ENCODE data around the gene C19orf33.

Gene C19orf33

DNA sequence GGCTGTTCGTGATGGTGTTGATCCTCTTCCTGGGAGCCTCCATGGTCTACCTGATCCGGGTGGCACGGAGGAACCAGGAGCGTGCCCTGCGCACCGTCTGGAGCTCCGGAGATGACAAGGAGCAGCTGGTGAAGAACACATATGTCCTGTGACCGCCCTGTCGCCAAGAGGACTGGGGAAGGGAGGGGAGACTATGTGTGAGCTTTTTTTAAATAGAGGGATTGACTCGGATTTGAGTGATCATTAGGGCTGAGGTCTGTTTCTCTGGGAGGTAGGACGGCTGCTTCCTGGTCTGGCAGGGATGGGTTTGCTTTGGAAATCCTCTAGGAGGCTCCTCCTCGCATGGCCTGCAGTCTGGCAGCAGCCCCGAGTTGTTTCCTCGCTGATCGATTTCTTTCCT, 12.2 kb upstream of the C19orf33 start:
- no peaks in the 10 kb centered on the region for H3K79me2 ChIP-seq (ENCODE audit: low read length)
- no peaks in the 10 kb centered on the region for H3K9me3 ChIP-seq (replicated peaks; ENCODE audit: insufficient read depth, low read length)
- H3K36me3 ChIP-seq (replicated peaks; ENCODE audit: insufficient read depth, low read length): no peaks in the 10 kb centered on the region
- H3K4me1 ChIP-seq (ENCODE audit: low read length): no peaks in the 10 kb centered on the region
- H3K4me3 ChIP-seq (ENCODE audit: low read length): no peak overlapping the region
- TF ChIP-seq, protein P1, sequence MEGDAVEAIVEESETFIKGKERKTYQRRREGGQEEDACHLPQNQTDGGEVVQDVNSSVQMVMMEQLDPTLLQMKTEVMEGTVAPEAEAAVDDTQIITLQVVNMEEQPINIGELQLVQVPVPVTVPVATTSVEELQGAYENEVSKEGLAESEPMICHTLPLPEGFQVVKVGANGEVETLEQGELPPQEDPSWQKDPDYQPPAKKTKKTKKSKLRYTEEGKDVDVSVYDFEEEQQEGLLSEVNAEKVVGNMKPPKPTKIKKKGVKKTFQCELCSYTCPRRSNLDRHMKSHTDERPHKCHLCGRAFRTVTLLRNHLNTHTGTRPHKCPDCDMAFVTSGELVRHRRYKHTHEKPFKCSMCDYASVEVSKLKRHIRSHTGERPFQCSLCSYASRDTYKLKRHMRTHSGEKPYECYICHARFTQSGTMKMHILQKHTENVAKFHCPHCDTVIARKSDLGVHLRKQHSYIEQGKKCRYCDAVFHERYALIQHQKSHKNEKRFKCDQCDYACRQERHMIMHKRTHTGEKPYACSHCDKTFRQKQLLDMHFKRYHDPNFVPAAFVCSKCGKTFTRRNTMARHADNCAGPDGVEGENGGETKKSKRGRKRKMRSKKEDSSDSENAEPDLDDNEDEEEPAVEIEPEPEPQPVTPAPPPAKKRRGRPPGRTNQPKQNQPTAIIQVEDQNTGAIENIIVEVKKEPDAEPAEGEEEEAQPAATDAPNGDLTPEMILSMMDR (IDR thresholded peaks at IDR 0.05; ENCODE audit: low read length): no peak
- TF ChIP-seq EZH2phosphoT487 (IDR thresholded peaks at IDR 0.05; ENCODE audit: low read length): no peak
- no peak for TF ChIP-seq EZH2 (optimal IDR thresholded peaks at IDR 0.05; ENCODE audit: low read depth, low read length)
- peaks cover 24% of the 10 kb centered on the region for H3K27me3 ChIP-seq (replicated peaks; ENCODE audit: insufficient read depth, low read length)
- H2AFZ ChIP-seq (ENCODE audit: low read length): no peak overlapping the region
- no peaks in the 10 kb centered on the region for H4K20me1 ChIP-seq (ENCODE audit: insufficient read depth, low read length)
- no peak overlapping the region for H3K27ac ChIP-seq (ENCODE audit: low read length)
- no peak overlapping the region for H3K9ac ChIP-seq (ENCODE audit: low read length)
- H3F3A ChIP-seq (ENCODE audit: insufficient read depth, low read length): no peaks in the 10 kb centered on the region
- H3K9me2 ChIP-seq (replicated peaks; ENCODE audit: insufficient read depth, low read length): no peaks in the 10 kb centered on the region
- DNase-seq: no peak
- no peak overlapping the region for H3K4me2 ChIP-seq (ENCODE audit: low read depth, low read length)

GRCh38 chr19:38293281-38293680, 10.8 kb upstream of the C19orf33 start:
- no peaks in the 10 kb centered on the region for H3K36me3 ChIP-seq (replicated peaks; ENCODE audit: insufficient read depth, low read length)

GRCh38 chr19:38294090-38294489, 10.0 kb upstream of the C19orf33 start:
- H4K20me1 ChIP-seq (ENCODE audit: insufficient read depth, low read length): no peaks in the 10 kb centered on the region
- no peak overlapping the region for H2AFZ ChIP-seq (ENCODE audit: low read length)
- no peak for DNase-seq
- H3F3A ChIP-seq (ENCODE audit: insufficient read depth, low read length): no peaks in the 10 kb centered on the region
- no peaks in the 10 kb centered on the region for H3K9me2 ChIP-seq (replicated peaks; ENCODE audit: insufficient read depth, low read length)
- H3K4me3 ChIP-seq (ENCODE audit: low read length): no peak overlapping the region
- peaks cover 25% of the 10 kb centered on the region for H3K27me3 ChIP-seq (replicated peaks; ENCODE audit: insufficient read depth, low read length)
- no peaks in the 10 kb centered on the region for H3K79me2 ChIP-seq (ENCODE audit: low read length)
- no peaks in the 10 kb centered on the region for H3K4me1 ChIP-seq (ENCODE audit: low read length)
- no peak overlapping the region for H3K27ac ChIP-seq (ENCODE audit: low read length)
- H3K9ac ChIP-seq (ENCODE audit: low read length): no peak overlapping the region
- H3K9me3 ChIP-seq (replicated peaks; ENCODE audit: insufficient read depth, low read length): no peaks in the 10 kb centered on the region
- no peak overlapping the region for H3K4me2 ChIP-seq (ENCODE audit: low read depth, low read length)
- H3K36me3 ChIP-seq (replicated peaks; ENCODE audit: insufficient read depth, low read length): no peaks in the 10 kb centered on the region
- no peak for TF ChIP-seq EZH2phosphoT487 (IDR thresholded peaks at IDR 0.05; ENCODE audit: low read length)
- TF ChIP-seq, protein P1 (IDR thresholded peaks at IDR 0.05; ENCODE audit: low read length): no peak
- no peak for TF ChIP-seq EZH2 (optimal IDR thresholded peaks at IDR 0.05; ENCODE audit: low read depth, low read length)

More at GRCh38 chr19:38293281-38293680, 10.8 kb upstream of the C19orf33 start:
- no peak for DNase-seq
- H3K9ac ChIP-seq (ENCODE audit: low read length): no peak overlapping the region
- no peak overlapping the region for H3K4me2 ChIP-seq (ENCODE audit: low read depth, low read length)
- no peaks in the 10 kb centered on the region for H3K79me2 ChIP-seq (ENCODE audit: low read length)
- no peak overlapping the region for H3K4me3 ChIP-seq (ENCODE audit: low read length)
- H2AFZ ChIP-seq (ENCODE audit: low read length): no peak overlapping the region
- H3K9me2 ChIP-seq (replicated peaks; ENCODE audit: insufficient read depth, low read length): no peaks in the 10 kb centered on the region
- H3K27ac ChIP-seq (ENCODE audit: low read length): no peak overlapping the region
- TF ChIP-seq EZH2 (optimal IDR thresholded peaks at IDR 0.05; ENCODE audit: low read depth, low read length): no peak
- no peak for TF ChIP-seq EZH2phosphoT487 (IDR thresholded peaks at IDR 0.05; ENCODE audit: low read length)
- TF ChIP-seq, protein P1 (IDR thresholded peaks at IDR 0.05; ENCODE audit: low read length): no peak
- no peaks in the 10 kb centered on the region for H3K4me1 ChIP-seq (ENCODE audit: low read length)
- no peaks in the 10 kb centered on the region for H3K9me3 ChIP-seq (replicated peaks; ENCODE audit: insufficient read depth, low read length)
- H3F3A ChIP-seq (ENCODE audit: insufficient read depth, low read length): no peaks in the 10 kb centered on the region
- peaks cover 24% of the 10 kb centered on the region for H3K27me3 ChIP-seq (replicated peaks; ENCODE audit: insufficient read depth, low read length)
- no peaks in the 10 kb centered on the region for H4K20me1 ChIP-seq (ENCODE audit: insufficient read depth, low read length)
